Erythroblast (primary cell): ENCODE results near the gene UPP1.

Experiments
- GATA1 ChIP-seq: IDR thresholded peaks from 2 replicates; pipeline ENCODE4 v1.6.1; 2011; ENCODE audit warnings: low read depth, mild to moderate bottlenecking, control low read depth, low read length, moderate library complexity
- POLR2A ChIP-seq: IDR thresholded peaks from 2 replicates; pipeline ENCODE4 v1.6.1; 2011; ENCODE audit warnings: mild to moderate bottlenecking, low read length

- no peak for TF ChIP-seq POLR2A
- no peak for TF ChIP-seq GATA1
Measured at GRCh38 chr7:48114115-48114514, 25.1 kb downstream of the UPP1 start.
